Measurements from ENCODE around the gene PRLH. TPM values are rescaled to one million over a fixed set of nuclear protein-coding genes. Genes with fewer than 3 reads are reported as not detected.

The PRLH gene
- total and polyA plus RNA-seq, 2 of the 13 experiments (the other 11 are each of a cell fraction or from before 2014, with no cell fraction given): not detected

DNA sequence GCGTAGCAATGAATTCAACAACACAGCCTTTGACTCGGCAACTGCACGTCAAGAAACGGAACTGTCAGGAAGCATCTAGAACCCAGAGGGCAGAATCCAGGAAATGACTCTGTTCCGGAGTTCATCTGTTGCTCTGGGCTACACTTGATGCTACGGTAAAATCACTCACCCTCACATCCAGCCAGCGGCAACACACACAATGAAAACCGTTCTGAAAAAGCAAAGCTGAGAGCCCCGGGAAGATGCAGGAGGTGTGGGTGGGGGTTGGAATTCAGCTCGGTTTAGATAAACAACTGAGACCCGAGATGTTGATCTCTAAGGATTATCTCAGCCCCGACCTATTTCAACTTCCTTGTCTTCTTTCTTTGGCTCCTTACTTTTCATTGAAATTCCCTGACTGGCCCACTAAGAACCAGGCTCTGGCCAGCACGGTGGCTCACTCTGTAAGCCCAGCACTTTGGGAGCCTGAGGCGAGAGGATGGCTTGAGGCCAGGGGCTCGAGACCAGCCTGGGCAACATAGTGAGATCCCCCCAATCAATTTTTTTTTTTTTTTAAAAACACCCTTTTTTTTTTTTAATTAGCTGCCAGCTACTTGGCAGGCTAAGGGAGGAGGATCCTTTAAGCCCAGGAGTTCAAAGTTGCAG is 37.5 kb downstream of the PRLH start (continued):
- no peak for TF ChIP-seq MTERF4 (CRISPR knock-in tag; IDR thresholded peaks at IDR 0.05)
- TF ChIP-seq MEIS2 (CRISPR knock-in tag; IDR thresholded peaks at IDR 0.05): peak; percentile 45; the same call in 1 of the 2 replicates
- TF ChIP-seq ZNF12 (CRISPR knock-in tag; IDR thresholded peaks at IDR 0.05): no peak
- TF ChIP-seq FOXA3 (CRISPR knock-in tag; IDR thresholded peaks at IDR 0.05): peak; percentile 3; the same call in 1 of the 2 replicates
- no peak for TF ChIP-seq PHF20 (CRISPR knock-in tag; IDR thresholded peaks at IDR 0.05)
- no peak for TF ChIP-seq PBX3 (CRISPR knock-in tag; IDR thresholded peaks at IDR 0.05; ENCODE audit: borderline replicate concordance)
- TF ChIP-seq ZNF816 (CRISPR knock-in tag; IDR thresholded peaks at IDR 0.05; ENCODE audit: borderline replicate concordance): no peak
- no peak for TF ChIP-seq SIX1 (CRISPR knock-in tag; IDR thresholded peaks at IDR 0.05; ENCODE audit: borderline replicate concordance)
- TF ChIP-seq CHD4 (IDR thresholded peaks at IDR 0.05; ENCODE audit: borderline replicate concordance, low read length): no peak
- TF ChIP-seq ELF3 (CRISPR knock-in tag; IDR thresholded peaks at IDR 0.05): peak; percentile 80
- TF ChIP-seq ARID4A (CRISPR knock-in tag; IDR thresholded peaks at IDR 0.05; ENCODE audit: borderline replicate concordance): peak; percentile 35; the same call in 1 of the 2 replicates
- TF ChIP-seq ZNF451 (CRISPR knock-in tag; IDR thresholded peaks at IDR 0.05): 0 out of 2 replicates have a peak, but pooled peaks have one; percentile 73
- TF ChIP-seq BRCA1 (CRISPR knock-in tag; IDR thresholded peaks at IDR 0.05): no peak
- TF ChIP-seq, protein P1, sequence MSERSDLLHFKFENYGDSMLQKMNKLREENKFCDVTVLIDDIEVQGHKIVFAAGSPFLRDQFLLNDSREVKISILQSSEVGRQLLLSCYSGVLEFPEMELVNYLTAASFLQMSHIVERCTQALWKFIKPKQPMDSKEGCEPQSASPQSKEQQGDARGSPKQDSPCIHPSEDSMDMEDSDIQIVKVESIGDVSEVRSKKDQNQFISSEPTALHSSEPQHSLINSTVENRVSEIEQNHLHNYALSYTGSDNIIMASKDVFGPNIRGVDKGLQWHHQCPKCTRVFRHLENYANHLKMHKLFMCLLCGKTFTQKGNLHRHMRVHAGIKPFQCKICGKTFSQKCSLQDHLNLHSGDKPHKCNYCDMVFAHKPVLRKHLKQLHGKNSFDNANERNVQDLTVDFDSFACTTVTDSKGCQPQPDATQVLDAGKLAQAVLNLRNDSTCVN (CRISPR knock-in tag; IDR thresholded peaks at IDR 0.05; ENCODE audit: borderline replicate concordance): peak; percentile 75; the same call in 1 of the 2 replicates
- TF ChIP-seq ARHGAP35 (CRISPR knock-in tag; IDR thresholded peaks at IDR 0.05; ENCODE audit: borderline replicate concordance): no peak
- TF ChIP-seq CEBPG (CRISPR knock-in tag; IDR thresholded peaks at IDR 0.05): 0 out of 2 replicates have a peak, but pooled peaks have one; percentile 2
- no peak for TF ChIP-seq BRD4 (CRISPR knock-in tag; IDR thresholded peaks at IDR 0.05)
- TF ChIP-seq ZSCAN29 (CRISPR knock-in tag; conservative IDR thresholded peaks at IDR 0.05): no peak
- no peak for TF ChIP-seq RFXAP (CRISPR knock-in tag; IDR thresholded peaks at IDR 0.05; ENCODE audit: borderline replicate concordance)
- TF ChIP-seq YEATS2 (CRISPR knock-in tag; IDR thresholded peaks at IDR 0.05; ENCODE audit: borderline replicate concordance): 0 out of 2 replicates have a peak, but pooled peaks have one; percentile 26
- TF ChIP-seq SSRP1 (CRISPR knock-in tag; IDR thresholded peaks at IDR 0.05): no peak
- no peak for TF ChIP-seq KLF13 (CRISPR knock-in tag; IDR thresholded peaks at IDR 0.05)
- TF ChIP-seq SMC3 (IDR thresholded peaks at IDR 0.05; ENCODE audit: low read length): no peak
- no peak for TF ChIP-seq ZNF652 (CRISPR knock-in tag; IDR thresholded peaks at IDR 0.05; ENCODE audit: borderline replicate concordance, low read depth)
- no peak for TF ChIP-seq KAT2B (IDR thresholded peaks at IDR 0.05; ENCODE audit: borderline replicate concordance, low read depth, low read length)
